HG02938 (cell line): Measurements from ENCODE around the gene RNGTT.
"Not testable (repeated sequence)": the region's sequence is repeated elsewhere in the genome, so short reads cannot be mapped to it uniquely, and the experiment has no call there.

ENCODE experiments used
- ATAC-seq: cut with Tn5 transposase; IDR thresholded peaks from one replicate; pipeline ENCODE4 v1.9.1; 2021; ENCODE audit warnings: mild to moderate bottlenecking, moderate library complexity; ENCODE audit not compliant: unreplicated experiment

Gene RNGTT

DNA sequence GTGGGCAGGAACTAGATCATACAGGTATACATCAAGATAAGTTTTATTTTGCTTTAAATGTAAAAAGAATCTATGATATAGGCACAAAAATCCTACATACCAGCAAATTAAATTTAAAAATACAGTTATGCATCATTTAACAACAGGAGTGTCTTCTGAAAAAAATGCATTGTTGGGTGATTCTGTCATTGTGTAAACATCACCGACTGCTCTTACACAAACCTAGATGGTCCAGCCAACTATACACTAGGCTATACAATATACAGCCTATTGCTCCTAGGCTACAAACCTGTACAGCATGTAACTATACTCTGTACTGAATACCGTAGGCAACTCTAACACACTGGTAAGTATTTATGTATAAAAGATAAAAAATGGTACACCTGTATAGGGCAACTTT lies 139.4 kb downstream of the RNGTT start:
- no peak for ATAC-seq

DNA sequence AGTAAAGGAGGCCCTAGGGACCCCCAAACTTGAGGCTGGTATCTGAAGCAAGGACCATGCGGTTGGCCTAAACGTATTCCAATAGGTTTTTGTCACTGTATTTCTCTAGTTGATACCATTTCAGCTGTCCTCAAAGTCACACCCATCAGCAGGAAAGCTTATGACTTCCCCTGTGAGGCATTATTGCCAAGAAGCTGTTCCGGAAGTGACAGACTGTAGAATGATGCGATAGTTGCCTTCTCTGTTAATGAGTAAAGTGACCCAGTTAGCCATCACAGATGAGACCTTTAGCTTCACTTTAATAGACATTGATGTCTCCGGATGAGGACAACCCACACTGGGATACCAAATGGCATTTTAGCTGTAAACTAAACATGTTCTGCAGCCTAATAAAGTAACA lies 147.9 kb downstream of the RNGTT start:
- no peak for ATAC-seq

DNA sequence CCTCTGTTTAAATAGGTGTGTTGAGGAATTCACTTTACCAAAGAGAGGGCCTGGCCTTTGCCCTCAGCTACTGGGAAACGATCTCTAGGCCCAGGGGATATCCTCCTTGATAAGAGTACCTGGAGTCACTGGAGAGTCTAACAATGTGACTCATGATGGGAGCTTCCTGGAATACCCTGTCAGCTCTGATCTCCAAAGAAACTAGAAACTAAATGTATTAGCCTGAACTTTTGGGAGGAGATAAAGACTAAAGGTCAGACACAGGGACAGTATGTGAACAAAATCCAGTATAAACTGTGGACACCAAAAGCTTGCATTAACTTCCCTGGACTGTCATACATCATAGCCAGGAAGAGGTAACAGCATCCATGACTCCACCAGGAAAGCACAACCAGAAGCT lies 148.5 kb downstream of the RNGTT start:
- ATAC-seq: no peak

DNA sequence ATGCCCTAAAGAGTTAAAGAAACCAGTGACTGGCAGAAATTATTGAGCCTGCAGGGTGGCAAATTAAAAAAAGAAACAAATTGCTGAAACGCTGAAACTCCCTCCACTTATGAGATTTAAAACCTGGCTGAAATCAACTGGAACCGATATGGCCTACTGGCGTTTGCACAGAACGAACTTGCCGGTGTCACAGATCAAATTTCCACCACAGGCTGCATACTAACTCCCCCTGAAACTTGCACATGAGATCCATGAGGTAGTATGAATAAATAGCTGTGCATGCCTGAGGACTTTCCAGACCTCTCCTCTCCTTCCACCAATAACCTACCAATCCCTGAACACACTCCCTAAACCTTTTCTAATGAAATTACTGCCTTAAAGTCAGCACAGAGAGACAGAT lies 150.4 kb downstream of the RNGTT start:
- no peak for ATAC-seq

DNA sequence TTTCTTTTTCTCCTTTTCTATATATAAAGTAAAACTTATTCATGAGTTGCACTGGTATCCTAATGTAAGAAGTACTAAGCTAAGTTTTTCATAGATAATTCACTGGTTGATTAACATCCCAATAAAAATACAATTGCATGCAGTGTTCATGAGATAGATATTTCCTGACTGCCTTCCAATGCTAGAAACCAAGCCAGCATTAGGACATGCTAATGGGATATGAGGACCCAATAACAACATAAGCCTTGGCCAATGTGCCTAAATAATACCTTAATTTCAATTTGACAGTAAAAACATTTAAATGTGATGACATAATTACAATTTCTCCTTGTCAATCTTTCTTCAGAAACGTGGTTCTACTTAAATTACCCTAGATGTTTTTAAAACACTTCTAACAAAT lies 152.7 kb downstream of the RNGTT start:
- no peak for ATAC-seq

DNA sequence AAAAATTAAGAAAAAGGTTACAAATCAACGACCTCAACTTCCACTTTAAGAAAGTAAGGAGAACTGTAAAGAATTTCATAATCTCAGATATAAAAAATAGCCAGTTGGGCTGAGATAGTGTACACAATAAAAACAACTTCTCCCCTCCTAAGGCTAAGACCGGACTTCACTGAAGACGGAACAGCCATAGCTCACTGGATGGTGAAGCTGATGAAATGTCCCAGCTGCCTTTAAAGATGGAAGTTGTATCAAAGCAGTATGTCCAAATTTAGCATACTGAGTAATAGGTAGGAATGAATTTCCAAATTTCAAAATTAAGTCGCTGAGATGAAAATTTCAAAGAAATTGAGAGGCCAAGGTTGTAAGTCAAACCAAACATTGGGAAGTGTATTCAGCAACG lies 153.3 kb downstream of the RNGTT start:
- ATAC-seq: no peak

DNA sequence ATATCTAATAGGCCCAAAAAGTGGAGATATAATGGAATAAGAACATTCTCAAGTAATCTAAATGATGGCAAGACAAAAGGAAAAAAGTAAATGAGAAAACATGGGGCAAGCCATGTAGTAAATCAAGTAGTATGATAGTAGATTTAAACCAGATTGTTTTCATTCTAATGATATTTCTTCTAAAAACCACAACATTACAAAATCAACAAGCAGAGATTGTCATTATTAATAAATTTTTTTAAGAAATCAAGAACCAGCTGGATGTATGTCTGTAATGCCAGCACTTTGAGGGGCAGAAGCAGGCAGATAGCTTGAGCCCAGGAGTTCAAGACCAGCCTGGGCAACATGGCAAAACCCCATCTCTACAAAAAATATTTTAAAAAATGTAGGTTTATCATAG lies 155.0 kb downstream of the RNGTT start:
- no peak for ATAC-seq

DNA sequence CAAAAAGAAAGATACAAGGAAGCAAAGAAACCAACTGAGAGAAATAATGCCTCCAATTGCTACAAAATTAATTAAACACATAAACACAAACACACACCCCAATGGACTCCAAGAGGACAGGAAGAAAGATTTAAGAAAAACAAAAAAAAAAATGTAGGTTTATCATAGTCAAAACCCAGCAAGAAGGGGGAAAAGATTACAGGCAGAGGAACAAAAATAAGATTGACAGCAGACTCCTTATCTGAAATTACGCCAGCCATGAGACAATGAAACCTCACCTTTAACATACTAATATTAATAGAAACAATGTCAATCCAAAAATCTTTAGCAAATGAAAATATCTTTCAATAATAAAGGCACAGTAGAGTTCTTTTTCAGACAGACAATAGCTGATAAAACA lies 155.8 kb downstream of the RNGTT start:
- no peak for ATAC-seq

DNA sequence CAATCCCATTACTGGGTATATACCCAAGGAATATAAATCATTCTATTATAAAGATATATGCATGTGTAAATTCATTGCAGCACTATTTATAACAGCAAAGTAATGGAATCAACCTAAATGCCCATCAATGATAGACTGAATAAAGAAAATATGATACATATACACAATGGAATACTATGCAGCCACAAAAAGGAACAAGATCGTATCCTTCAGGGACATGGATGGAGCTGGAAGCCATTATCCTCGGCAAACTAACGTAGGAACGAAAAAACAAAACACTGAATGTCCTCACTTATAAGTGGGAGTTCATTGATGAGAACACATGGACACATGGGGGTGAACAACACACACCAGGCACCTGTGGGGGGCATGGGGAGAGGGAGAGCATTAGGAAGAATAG lies 156.7 kb downstream of the RNGTT start:
- ATAC-seq: no peak

DNA sequence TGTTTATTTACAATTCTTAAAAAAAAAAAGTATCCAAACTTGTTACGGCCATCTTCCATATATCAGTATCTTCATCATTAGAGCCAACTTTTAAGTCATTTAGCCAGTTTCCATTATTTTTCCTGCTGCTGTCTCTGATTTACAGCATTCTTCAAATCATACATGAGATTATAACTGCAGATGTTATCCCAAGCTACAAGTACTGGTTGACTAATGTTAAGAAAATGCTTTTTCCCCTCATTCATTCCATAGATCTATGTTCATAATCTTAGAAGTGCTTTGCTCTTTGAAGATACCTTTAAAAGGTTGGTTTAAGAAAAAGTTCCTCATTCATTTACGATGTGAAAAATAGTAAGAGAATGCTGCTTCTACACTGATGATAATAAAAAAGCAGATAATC lies 158.7 kb downstream of the RNGTT start:
- no peak for ATAC-seq

DNA sequence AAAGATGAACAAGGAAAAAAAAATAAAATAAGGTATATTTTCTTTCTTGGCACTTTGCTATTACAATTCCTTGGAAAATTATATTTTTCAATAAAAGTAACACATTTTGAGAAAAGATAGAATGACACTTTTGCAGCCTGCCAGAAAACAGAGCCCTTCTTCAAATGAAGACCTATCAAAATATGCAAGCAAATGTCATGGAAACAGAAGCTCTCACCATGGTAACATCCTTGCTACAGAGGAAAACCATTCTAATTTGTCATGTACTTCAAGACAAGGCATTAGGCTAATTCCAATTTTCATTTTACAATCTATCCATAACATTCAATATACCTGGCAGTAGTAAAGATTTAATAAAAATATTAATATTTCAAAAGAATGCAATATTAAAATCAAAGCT lies 177.9 kb downstream of the RNGTT start:
- ATAC-seq: no peak

DNA sequence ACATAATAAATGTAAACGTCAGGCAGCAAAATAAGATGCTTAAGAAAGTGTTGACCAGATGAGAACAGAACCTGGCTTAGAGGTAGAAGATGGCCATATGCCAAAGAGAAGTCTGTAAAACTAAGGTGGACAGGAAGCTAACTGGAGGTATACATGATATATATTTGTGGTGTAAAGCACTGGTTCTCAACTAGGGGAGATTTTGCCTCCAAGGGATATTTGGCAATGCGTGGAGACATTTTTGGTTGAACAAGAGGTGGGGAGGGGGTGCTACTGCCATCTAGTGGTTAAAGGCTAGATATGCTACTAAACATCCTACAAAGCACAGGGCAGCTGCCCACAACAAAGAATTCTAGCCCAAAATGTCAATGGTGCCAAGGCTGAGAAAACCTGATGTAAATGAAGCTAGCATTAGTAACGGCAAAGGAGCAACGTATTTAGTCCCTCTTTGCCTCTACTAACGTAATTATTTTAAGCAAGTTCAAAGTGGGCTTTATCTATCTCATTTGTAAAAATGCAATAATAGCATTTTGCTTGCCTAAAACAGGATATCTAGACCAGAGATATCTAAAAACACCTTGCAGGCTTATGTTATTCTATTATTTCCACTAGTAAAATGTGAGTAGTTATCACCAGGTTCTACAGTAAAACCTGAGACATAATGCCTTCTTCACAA lies 182.6 kb downstream of the RNGTT start:
- no peak for ATAC-seq

DNA sequence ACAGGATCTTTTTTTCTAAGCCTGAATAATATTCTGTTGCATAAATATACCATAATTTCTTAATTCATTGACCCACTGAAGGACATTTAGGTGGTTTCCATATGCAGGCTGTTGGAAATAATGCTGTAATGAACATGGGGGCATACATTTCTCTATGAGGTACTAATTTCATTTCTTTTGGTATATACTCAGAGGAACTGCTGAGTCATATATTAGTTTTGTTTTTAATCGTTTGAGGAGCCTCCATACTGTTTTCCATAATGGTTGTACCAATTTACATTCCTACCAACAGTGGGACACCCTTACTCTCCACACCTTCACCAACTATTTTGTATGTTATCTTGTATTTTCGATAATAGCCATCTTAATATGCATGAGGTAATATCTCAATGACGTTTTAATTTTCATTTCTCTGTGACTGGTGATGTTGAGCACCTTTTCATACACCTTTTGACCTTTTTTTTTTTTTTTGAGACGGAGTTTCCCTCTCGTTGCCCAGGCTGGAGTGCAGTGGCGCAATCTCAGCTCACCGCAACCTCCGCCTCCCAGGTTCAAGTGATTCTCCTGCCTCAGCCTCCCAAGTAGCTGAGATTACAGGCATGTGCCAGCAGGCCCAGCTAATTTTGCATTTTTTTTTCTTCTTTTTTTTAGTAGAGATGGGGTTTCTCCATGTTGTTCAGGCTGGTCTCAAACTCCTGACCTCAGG lies 187.4 kb downstream of the RNGTT start:
- no peak for ATAC-seq

DNA sequence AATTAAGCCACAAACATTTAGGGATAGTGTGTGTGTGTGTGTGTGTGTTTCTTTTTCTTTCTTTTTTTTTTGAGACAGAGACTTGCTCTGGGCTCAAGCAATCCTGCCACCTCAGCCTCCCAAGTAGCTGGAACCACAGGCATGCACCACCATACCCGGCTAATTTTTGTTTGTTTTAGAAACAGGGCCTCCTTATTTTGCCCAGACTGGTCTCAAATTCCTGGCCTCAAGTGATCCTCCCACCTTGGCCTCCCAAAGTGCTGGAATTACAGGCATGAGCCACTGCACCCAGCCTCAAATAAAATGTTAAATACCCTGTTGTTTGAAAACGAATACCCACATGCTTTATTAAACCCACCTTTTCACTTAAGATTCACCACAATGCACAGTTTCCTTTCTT lies 195.3 kb downstream of the RNGTT start:
- not testable (repeated sequence) for ATAC-seq

DNA sequence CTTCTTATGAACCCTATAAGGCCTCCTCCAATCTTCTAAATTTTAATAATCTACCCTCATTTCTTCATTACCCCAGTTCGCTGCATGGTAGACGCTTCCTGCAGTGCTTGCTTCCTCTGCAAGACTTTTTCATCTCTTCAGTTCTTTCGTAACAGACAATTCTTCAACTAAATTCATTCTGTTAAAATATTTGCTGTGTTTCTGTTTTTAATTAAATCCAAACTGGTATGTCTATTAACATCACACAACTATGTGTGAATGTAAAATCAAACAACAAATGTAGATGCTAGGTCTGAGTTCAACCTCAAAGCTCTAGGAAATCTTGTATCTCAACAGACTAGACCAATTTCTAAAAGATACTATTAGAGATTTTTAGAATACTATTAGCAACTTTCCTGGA lies 199.3 kb downstream of the RNGTT start:
- ATAC-seq: no peak

DNA sequence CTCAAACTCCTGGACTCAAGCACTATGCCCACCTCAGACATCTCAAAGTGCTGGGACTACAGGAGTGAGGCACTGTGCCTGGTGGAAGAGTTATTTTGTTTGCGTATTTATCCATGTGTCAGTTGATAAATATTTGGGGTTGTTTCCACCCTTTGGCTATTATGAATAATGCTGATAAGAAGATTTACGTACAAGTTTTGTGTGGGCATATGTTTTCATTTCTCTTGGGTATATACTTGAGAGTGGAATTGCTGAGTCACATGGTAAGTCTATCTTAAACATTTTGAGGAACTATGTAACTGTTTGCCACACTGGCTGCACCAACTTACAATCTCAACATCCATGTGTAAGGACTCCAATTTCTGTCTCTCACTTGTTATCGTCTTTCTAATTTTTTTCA lies 200.3 kb downstream of the RNGTT start:
- no peak for ATAC-seq

DNA sequence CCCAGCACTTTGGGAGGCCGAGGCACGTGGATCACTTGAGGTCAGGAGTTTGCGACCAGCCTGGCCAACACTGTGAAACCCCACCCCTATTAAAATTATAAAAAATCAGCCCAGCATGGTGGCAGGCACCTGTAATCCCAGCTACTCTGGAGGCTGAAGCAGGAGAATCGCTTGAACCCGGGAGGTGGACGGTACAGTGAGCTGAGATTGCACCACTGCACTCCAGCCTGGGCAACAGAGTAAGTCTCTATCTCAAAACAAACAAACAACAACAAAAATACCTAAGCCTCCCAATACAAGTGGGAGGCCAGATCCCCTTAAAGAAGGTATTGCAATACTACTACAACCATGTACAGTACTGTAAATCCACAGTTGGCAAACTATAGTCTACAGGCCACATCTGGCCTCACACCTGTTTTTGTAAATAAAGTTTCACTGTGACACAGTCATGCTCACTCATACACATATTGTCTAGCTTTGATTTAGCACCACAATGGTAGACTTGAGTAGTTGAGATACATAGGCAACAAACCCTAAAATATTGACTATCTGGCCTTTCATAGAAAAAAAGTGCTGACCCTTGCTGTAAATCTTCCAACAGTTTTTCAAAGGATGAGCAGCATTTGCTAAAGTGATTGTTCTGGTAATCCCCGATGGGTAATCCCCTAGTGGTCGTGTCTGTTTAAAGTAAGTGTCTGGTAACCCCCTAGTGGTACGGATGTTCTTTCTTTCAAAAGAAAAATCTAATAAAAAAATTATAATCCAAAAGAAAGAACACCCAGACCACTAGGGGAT lies 202.0 kb downstream of the RNGTT start:
- ATAC-seq: peak; percentile 68

DNA sequence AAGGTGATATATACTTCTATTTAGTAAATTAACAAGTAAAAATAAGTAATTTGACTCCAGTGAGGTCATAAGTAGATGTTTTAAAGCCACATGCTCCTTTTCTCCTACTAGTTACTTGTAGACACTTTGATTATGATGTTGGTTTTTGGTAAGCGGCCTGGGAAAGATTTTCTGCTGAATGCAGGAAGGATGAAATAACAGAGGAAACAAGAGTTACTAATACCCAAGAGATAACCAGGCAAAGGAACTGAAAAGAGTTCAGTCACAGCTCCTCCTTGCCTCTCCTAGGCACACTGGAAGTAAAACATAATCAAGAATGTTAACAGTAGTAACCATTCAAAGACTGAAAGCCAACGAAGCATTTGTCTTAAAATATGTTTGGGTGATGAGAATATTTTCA lies 203.3 kb downstream of the RNGTT start:
- no peak for ATAC-seq

DNA sequence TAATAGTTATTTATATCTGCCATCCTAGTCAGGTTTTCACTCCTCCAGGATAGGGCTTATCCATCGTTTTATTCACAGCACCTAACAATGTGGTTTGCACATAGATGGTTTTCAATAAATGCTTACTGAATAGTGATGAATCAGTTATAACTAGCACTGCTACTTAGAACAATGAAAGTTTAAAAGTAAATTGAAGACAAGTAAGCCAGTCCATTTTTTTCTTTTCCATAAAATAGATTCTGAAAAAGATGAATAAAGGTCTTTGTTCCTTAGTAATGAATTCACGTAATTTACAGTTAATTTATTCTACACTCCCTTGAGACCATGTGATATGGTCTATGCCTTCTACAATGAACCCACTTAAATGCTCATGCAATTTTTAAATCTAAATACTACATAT lies 212.5 kb downstream of the RNGTT start:
- ATAC-seq: no peak

DNA sequence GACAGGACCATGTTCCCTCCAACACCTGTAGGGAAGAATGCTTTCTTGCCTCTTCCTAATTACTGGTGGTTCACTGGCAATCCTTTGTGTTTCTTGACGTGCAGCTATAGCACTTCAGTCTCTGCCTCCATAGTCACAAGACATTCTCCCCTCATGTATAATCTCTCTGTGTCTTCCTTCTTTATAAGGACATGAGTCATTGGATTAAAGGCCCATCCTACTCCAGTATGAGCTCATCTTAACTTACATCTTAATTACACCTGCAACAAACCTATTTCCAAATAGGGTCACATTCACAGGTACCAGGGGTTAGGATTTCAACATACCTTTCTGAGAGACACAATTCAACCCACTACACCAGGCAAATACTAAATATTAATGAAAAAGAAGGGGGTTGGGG lies 213.6 kb downstream of the RNGTT start:
- ATAC-seq: no peak

DNA sequence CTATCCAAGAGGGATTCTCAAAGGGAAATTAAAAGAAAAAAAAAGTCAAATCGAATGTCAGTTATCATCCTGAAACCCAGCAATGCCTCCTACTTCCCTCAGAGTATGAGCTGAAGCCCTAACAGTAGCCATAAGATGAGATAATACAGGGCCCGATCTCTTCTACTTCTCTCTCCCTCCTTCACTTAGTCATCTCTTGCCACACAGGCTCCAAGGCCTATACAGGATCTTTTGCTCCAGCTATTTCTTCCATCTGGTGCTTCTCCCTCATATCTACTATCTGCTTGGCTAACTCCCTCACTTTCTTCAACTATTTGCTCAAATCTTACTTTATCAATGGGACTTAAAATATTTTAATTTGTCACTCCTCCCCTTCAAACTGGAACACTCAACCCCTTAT lies 215.3 kb downstream of the RNGTT start:
- ATAC-seq: no peak

DNA sequence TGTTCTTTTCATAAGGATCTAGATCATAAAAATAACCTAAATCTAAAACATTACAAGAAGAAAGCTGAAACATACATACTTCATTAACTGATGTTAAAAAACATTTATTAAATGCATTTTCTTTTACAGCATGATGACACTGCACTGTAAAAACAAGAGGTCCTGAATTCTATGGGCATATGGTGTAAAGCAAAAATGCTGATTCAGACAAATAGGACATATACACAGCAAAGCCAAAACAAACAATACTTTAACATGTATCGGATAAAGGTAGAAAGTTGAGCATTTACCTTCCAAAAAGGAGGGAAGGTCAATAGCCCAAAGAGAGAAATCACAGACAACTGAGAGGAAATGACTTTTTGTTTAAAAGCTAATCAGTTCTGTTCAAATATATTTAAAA lies 221.5 kb downstream of the RNGTT start:
- ATAC-seq: no peak
